SK-N-SH (cell line): ENCODE measurements around the gene C5orf22. TPM values are rescaled to one million over a fixed set of nuclear protein-coding genes. Genes with fewer than 3 reads are reported as not detected.
"Not testable (repeated sequence)": the region's sequence is repeated elsewhere in the genome, so short reads cannot be mapped to it uniquely, and the experiment has no call there.

Experiments
- CTCF ChIA-PET: fragments of 300-600, 350-600 bp; formaldehyde crosslinking; extraction: SDS; loops from one replicate; lab custom pipeline; 2021; lab: Yijun Ruan, JAX
- POLR2A ChIA-PET: fragments of 350-600 bp; sonication (Branson Sonifier 250); formaldehyde crosslinking; extraction: SDS; loops from one replicate; lab custom pipeline; 2020; ENCODE audit warnings: antibody characterized with exemption, inconsistent platforms; lab: Yijun Ruan, JAX
- DNase-seq: peaks from one replicate; pipeline ENCODE4 v3.0.0; 2012
- H2AFZ ChIP-seq: fragments of 200-600 bp; sonication (generic); 2 replicates; pipeline ENCODE4 v1.8.1; 2016; ENCODE audit warnings: antibody characterized with exemption, mild to moderate bottlenecking, low read depth
- H3F3A ChIP-seq: fragments of 200-600 bp; sonication (generic); replicated peaks from 2 replicates; pipeline ENCODE3; 2016; ENCODE audit warnings: antibody characterized with exemption, mild to moderate bottlenecking; ENCODE audit not compliant: insufficient read depth
- H3K27ac ChIP-seq, 2 experiments: fragments of 200-500 bp in 1 of 2; fragments of 200-600 bp in 1 of 2; sonication (Bioruptor generic) in 1 of 2; sonication (generic), shearing (Covaris generic) in 1 of 2; 2 replicates each; pipeline versions ENCODE4 v1.5.1 to v1.6.1; 2014 to 2016; ENCODE audit warnings: low read depth in 2 of 2, inconsistent platforms in 1 of 2, low read length in 1 of 2, mild to moderate bottlenecking in 1 of 2, mixed read lengths in 1 of 2
- H3K27me3 ChIP-seq: fragments of 200-600 bp; sonication (generic), shearing (Covaris generic); 2 replicates; pipeline ENCODE4 v1.6.1; 2016; ENCODE audit warnings: mixed run types; ENCODE audit not compliant: insufficient read depth
- H3K36me3 ChIP-seq, 2 experiments: fragments of 200-500 bp in 1 of 2; fragments of 200-600 bp in 1 of 2; sonication (Bioruptor generic) in 1 of 2; sonication (generic) in 1 of 2; replicated peaks in 1 of 2; 2 replicates each; pipeline versions ENCODE3 to v1.5.1; 2014 to 2016; ENCODE audit warnings: low read length in 1 of 2, mild to moderate bottlenecking in 1 of 2; ENCODE audit not compliant: insufficient read depth in 2 of 2, control insufficient read depth in 1 of 2
- H3K4me1 ChIP-seq, 2 experiments: fragments of 200-500 bp in 1 of 2; fragments of 200-600 bp in 1 of 2; sonication (Bioruptor generic) in 1 of 2; sonication (generic), shearing (Covaris generic) in 1 of 2; 2 replicates each; pipeline versions ENCODE4 v1.5.1 to v1.6.1; 2014 to 2016; ENCODE audit warnings: low read depth in 1 of 2, low read length in 1 of 2, mixed run types in 1 of 2; ENCODE audit not compliant: insufficient read depth in 2 of 2, control insufficient read depth in 1 of 2
- H3K4me2 ChIP-seq: fragments of 200-600 bp; sonication (generic), shearing (Covaris generic); 2 replicates; pipeline ENCODE4 v1.6.1; 2017; ENCODE audit warnings: mixed run types
- H3K4me3 ChIP-seq, 2 experiments: fragments of 200-500 bp in 1 of 2; fragments of 200-600 bp in 1 of 2; sonication (Bioruptor generic) in 1 of 2; sonication (generic), shearing (Covaris generic) in 1 of 2; 2 replicates each; pipeline versions ENCODE4 v1.5.1 to v1.8.1; 2014 to 2016; ENCODE audit warnings: low read depth in 2 of 2, inconsistent platforms in 1 of 2, low read length in 1 of 2, mild to moderate bottlenecking in 1 of 2, mixed read lengths in 1 of 2, moderate library complexity in 1 of 2
- H3K79me2 ChIP-seq: fragments of 200-600 bp; sonication (generic); 2 replicates; pipeline ENCODE4 v1.8.1; 2017; ENCODE audit warnings: mild to moderate bottlenecking; ENCODE audit not compliant: insufficient read depth
- H3K9ac ChIP-seq: fragments of 200-600 bp; sonication (generic); 2 replicates; pipeline ENCODE4 v1.6.1; 2017; ENCODE audit warnings: mixed run types
- H3K9me2 ChIP-seq: fragments of 200-600 bp; sonication (generic); 2 replicates; pipeline ENCODE4 v1.6.1; 2017; ENCODE audit warnings: mixed run types
- H3K9me3 ChIP-seq: fragments of 200-600 bp; sonication (generic); 2 replicates; pipeline ENCODE4 v1.6.1; 2017; ENCODE audit warnings: mixed run types, mild to moderate bottlenecking, moderate library complexity
- H4K20me1 ChIP-seq: fragments of 200-600 bp; sonication (generic); 2 replicates; pipeline ENCODE4 v1.6.1; 2017; ENCODE audit warnings: mild to moderate bottlenecking, mixed run types; ENCODE audit not compliant: insufficient read depth
- ELF1 ChIP-seq: IDR thresholded peaks from 2 replicates; pipeline ENCODE4 v1.4.0; 2012
- EP300 ChIP-seq, 2 experiments: IDR thresholded peaks; 2 replicates each; pipeline versions ENCODE4 v1.4.0 to v1.6.1; 2012; ENCODE audit warnings: borderline replicate concordance in 1 of 2, low read depth in 1 of 2, low read length in 1 of 2
- FOXJ3 ChIP-seq: sonication (generic); formaldehyde crosslinking; IDR thresholded peaks from 2 replicates; pipeline ENCODE4 v1.5.1; 2020; ENCODE audit warnings: mild to moderate bottlenecking, missing genetic modification reagents
- FOXM1 ChIP-seq: IDR thresholded peaks from 2 replicates; pipeline ENCODE4 v1.4.0; 2012; ENCODE audit warnings: low read depth, mild to moderate bottlenecking
- GABPA ChIP-seq: IDR thresholded peaks from 2 replicates; pipeline ENCODE4 v1.4.0; 2012; ENCODE audit warnings: low read depth, mild to moderate bottlenecking
- GATA2 ChIP-seq: sonication (generic); formaldehyde crosslinking; IDR thresholded peaks from 2 replicates; pipeline ENCODE4 v1.5.0; 2020; ENCODE audit warnings: mild to moderate bottlenecking, missing genetic modification reagents
- JUND ChIP-seq: IDR thresholded peaks from 2 replicates; pipeline ENCODE4 v1.4.0; 2012
- MXI1 ChIP-seq: IDR thresholded peaks from 2 replicates; pipeline ENCODE4 v1.6.1; 2012; ENCODE audit warnings: mild to moderate bottlenecking, low read depth, low read length, improper control_type of control experiment
- NRF1 ChIP-seq: IDR thresholded peaks from 2 replicates; pipeline ENCODE4 v1.6.1; 2012; ENCODE audit warnings: low read depth, mild to moderate bottlenecking, low read length
- RFX5 ChIP-seq: IDR thresholded peaks from 2 replicates; pipeline ENCODE4 v1.6.1; 2012; ENCODE audit warnings: mild to moderate bottlenecking, improper control_type of control experiment, low read length
- SIN3A ChIP-seq: IDR thresholded peaks from 2 replicates; pipeline ENCODE4 v1.6.1; 2012; ENCODE audit warnings: low read depth, mild to moderate bottlenecking, low read length, moderate library complexity, borderline replicate concordance
- SMC3 ChIP-seq: IDR thresholded peaks from 2 replicates; pipeline ENCODE4 v1.6.1; 2012; ENCODE audit warnings: low read depth, low read length, improper control_type of control experiment
- TAF1 ChIP-seq: IDR thresholded peaks from 2 replicates; pipeline ENCODE4 v1.6.1; 2012; ENCODE audit warnings: low read depth, mild to moderate bottlenecking, low read length, moderate library complexity, borderline replicate concordance
- TEAD4 ChIP-seq: IDR thresholded peaks from 2 replicates; pipeline ENCODE4 v1.4.0; 2012; ENCODE audit warnings: mild to moderate bottlenecking, borderline replicate concordance; ENCODE audit not compliant: insufficient read depth
- USF2 ChIP-seq: fragments of 150-350 bp; IDR thresholded peaks from 2 replicates; pipeline ENCODE4 v1.6.1; 2017; ENCODE audit warnings: antibody characterized with exemption, low read length, low read depth, borderline replicate concordance
- YY1 ChIP-seq: IDR thresholded peaks from 2 replicates; pipeline ENCODE4 v1.4.0; 2012; ENCODE audit warnings: low read depth, mild to moderate bottlenecking
- WGBS: methylation state at CpG from one replicate; pipeline ENCODE4 v1.1.6; 2017; ENCODE audit warnings: low lambda C conversion rate; 5-methylcytosine and 5-hydroxymethylcytosine counted together
- polyA plus RNA-seq, 3 experiments: library from polyadenylated mRNA; depleted of rRNA; stranded (reverse); fragments of >200 nt; gene quantifications; 2 replicates each; pipeline ENCODE4 v1.2.3, GENCODE V29; 2012
- TF ChIP-seq, protein P1 (sequence below): IDR thresholded peaks from 2 replicates; pipeline ENCODE4 v1.4.0; 2012; ENCODE audit warnings: low read depth

C5orf22 gene
- polyA plus RNA-seq, 1 of the 3 experiments (the other 2 are of a cell fraction): 13.6 TPM

GRCh38 chr5:31598640-31599611 lies 66.8 kb downstream of the C5orf22 start:
- H3K36me3 ChIP-seq: no peaks in the 10 kb centered on the region
- no peak for DNase-seq
- CTCF ChIA-PET: interaction anchor here (1.0 to 1.2 kb wide), 3 partner anchors 17 to 226 kb away, joined by 3 read pairs; no protein-coding TSS in a partner anchor
- no peak overlapping the region for H2AFZ ChIP-seq
- POLR2A ChIA-PET: no interaction called here
- no peak overlapping the region for H3K9ac ChIP-seq
- H3K9me2 ChIP-seq: no peaks in the 10 kb centered on the region
- WGBS: 39% methylated on average over 5 of the region's 5 CpGs
- H3F3A ChIP-seq: no peaks in the 10 kb centered on the region
- no peak overlapping the region for H3K4me3 ChIP-seq
- TF ChIP-seq USF2 (no peak), FOXJ3 (CRISPR knock-in tag) (no peak), TEAD4 (no peak), GABPA (no peak), RFX5 (no peak), EP300 (IDR thresholded peaks at IDR 0.05; ENCODE audit: borderline replicate concordance in 1 of 2, low read depth in 1 of 2, low read length in 1 of 2) (no peak), SIN3A (no peak), JUND (no peak), NRF1 (no peak), GATA2 (CRISPR knock-in tag) (no peak), YY1 (no peak), ELF1 (no peak), FOXM1 (no peak), SMC3 (no peak), MXI1 (no peak), TAF1 (no peak)
- TF ChIP-seq, protein P1, sequence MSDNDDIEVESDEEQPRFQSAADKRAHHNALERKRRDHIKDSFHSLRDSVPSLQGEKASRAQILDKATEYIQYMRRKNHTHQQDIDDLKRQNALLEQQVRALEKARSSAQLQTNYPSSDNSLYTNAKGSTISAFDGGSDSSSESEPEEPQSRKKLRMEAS: no peak
- H3K4me1 ChIP-seq: no peaks in the 10 kb centered on the region
- peaks cover 8% of the 10 kb centered on the region for H3K27me3 ChIP-seq
- no peaks in the 10 kb centered on the region for H3K9me3 ChIP-seq
- H3K27ac ChIP-seq: no peak overlapping the region
- H3K79me2 ChIP-seq: no peaks in the 10 kb centered on the region
- H3K4me2 ChIP-seq: no peak overlapping the region
- no peaks in the 10 kb centered on the region for H4K20me1 ChIP-seq

- H3K4me2 ChIP-seq, H4K20me1 ChIP-seq, H3K4me3 ChIP-seq, H2AFZ ChIP-seq, H3K79me2 ChIP-seq, H3K36me3 ChIP-seq, H3K27ac ChIP-seq, DNase-seq, POLR2A ChIA-PET, H3K9me3 ChIP-seq, H3K27me3 ChIP-seq, H3K9ac ChIP-seq, H3K4me1 ChIP-seq, H3K9me2 ChIP-seq, H3F3A ChIP-seq: not testable (repeated sequence)
- WGBS: 43% methylated on average over 4 of the region's 4 CpGs
- CTCF ChIA-PET: interaction anchor here (1.3 kb wide), 1 partner anchor 207 kb away, joined by 5 read pairs; no protein-coding TSS in a partner anchor
These were observed 70.2 kb downstream of the C5orf22 start for GRCh38 chr5:31602305-31602704.
